ENCODE measurements around the gene CD40LG. TPM values are rescaled to one million over a fixed set of nuclear protein-coding genes. Genes with fewer than 3 reads are reported as not detected.
A peak's percentile ranks its signal among the peaks of the same experiment; 100 is the strongest.

CD40LG gene
- polyA plus RNA-seq, 1 donor (not counting 4 experiments of a cell fraction or from before 2014, with no cell fraction given), result not detected

DNA sequence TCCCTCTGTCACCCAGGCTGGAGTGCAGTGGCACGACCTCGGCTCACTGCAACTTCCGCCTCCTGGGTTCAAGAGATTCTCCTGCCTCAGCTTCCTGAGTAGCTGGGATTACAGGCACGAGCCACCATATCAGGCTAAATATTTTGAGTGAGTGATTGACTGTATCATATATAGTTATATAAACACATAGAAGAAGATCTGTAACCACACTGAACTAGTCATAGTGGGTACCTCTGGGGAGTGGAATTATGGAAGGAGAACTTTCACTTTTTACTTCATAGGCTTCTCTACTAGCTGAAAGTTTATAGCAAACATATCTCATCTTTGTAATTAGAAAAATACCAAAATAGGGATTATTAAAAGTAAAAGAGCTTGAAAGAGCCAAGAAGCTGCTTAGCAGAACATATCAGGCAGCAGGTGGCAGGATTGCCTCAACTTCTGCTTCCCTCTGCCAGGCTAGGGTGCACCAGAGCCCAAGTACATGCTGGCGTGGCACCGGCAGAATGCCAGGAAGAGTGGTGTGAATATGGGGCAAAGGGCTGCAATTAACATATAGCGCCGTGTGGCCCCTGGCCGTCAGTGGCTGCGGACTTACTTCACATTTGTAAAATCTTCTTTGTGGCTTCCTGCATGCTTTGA, 39.5 kb upstream of the CD40LG start:
- Histone ChIP-seq H4K20me1 (ENCODE audit: control insufficient read depth, extremely low read depth, insufficient read depth, low read length) (no peaks in the 10 kb centered on the region), H3K36me3 (ENCODE audit: control insufficient read depth in 2 of 2, extremely low read depth in 1 of 2, insufficient read depth in 2 of 2, low read length in 2 of 2) (no peaks in the 10 kb centered on the region), H3K4me2 (ENCODE audit: control insufficient read depth, extremely low read depth, insufficient read depth, low read depth, low read length) (no peak overlapping the region), H3K9me1 (ENCODE audit: control insufficient read depth, extremely low read depth, insufficient read depth, low read length) (no peaks in the 10 kb centered on the region), H3K79me2 (ENCODE audit: control insufficient read depth, insufficient read depth, low read length) (no peaks in the 10 kb centered on the region), H3K4me1 (ENCODE audit: control insufficient read depth, extremely low read depth, insufficient read depth, low read length) (no peaks in the 10 kb centered on the region), H3K27ac (ENCODE audit: control insufficient read depth, insufficient read depth, low read length) (no peak overlapping the region), H3K9me3 (ENCODE audit: control insufficient read depth, low read depth, low read length) (no peaks in the 10 kb centered on the region), H3K4me3 (ENCODE audit: control insufficient read depth in 2 of 3, extremely low read depth in 1 of 3, insufficient read depth in 2 of 3, low read depth in 1 of 3, low read length in 3 of 3) (no peak overlapping the region), H3K9ac (ENCODE audit: control insufficient read depth, extremely low read depth, insufficient read depth, low read length) (no peak overlapping the region), H2AFZ (ENCODE audit: control insufficient read depth, low read length) (no peak overlapping the region), H3K27me3 (ENCODE audit: control insufficient read depth, extremely low read depth, insufficient read depth, low read length) (no peaks in the 10 kb centered on the region)
- dilution Hi-C loops (cut with MboI; ENCODE audit: extremely low pct_ligation_motif_present, low sequenced_read_pairs), result no loop called here
- no peak for DNase-seq (ENCODE audit: low read depth, low spot score)
- TF ChIP-seq, protein P1, sequence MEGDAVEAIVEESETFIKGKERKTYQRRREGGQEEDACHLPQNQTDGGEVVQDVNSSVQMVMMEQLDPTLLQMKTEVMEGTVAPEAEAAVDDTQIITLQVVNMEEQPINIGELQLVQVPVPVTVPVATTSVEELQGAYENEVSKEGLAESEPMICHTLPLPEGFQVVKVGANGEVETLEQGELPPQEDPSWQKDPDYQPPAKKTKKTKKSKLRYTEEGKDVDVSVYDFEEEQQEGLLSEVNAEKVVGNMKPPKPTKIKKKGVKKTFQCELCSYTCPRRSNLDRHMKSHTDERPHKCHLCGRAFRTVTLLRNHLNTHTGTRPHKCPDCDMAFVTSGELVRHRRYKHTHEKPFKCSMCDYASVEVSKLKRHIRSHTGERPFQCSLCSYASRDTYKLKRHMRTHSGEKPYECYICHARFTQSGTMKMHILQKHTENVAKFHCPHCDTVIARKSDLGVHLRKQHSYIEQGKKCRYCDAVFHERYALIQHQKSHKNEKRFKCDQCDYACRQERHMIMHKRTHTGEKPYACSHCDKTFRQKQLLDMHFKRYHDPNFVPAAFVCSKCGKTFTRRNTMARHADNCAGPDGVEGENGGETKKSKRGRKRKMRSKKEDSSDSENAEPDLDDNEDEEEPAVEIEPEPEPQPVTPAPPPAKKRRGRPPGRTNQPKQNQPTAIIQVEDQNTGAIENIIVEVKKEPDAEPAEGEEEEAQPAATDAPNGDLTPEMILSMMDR (optimal IDR thresholded peaks at IDR 0.05 in 1 of 3, IDR thresholded peaks at IDR 0.05 in 1 of 3, conservative IDR thresholded peaks at IDR 0.05 in 1 of 3; ENCODE audit: extremely low read depth in 1 of 3, insufficient read depth in 2 of 3, low read length in 3 of 3), result peak; percentile 15 to 61 (median 42)
- TF ChIP-seq EZH2 (IDR thresholded peaks at IDR 0.05; ENCODE audit: low read length), result no peak
- no peak for FAIRE-seq

DNA sequence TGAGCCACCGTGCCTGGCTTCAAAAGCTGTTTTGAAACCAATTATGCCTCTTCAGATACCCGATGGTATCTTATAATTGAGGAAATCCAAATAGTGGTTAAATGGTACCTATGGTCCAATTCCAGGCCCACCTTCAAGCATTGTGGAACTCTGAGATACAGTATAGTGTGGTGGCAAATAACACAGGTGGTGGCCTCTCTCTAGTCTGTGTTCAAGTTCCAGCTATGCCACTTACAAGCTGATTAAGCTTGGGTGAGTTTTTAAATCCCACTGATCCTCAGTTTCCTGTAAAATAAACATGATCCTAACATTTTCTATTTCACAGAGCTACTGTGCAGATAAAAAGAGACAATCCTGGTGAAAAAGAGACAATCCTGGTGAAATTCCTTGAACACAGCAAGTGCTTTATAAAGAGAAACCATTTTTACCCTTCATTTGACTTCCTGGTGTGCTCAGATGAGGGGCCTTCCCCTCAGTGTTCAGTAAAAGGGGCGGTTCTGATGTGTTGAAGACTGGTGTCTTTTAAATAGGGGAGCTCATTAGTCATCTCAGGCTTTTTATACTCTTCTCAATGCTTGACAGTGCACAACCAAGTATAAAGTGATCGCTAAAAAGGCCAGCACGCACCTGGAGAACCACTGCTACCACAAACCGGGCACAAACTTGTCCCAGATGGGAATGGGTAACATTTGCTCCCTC, 30.8 kb upstream of the CD40LG start:
- H3K79me2 ChIP-seq (ENCODE audit: control insufficient read depth, insufficient read depth, low read length), result no peaks in the 10 kb centered on the region
- no peaks in the 10 kb centered on the region for H3K36me3 ChIP-seq (ENCODE audit: control insufficient read depth in 2 of 2, extremely low read depth in 1 of 2, insufficient read depth in 2 of 2, low read length in 2 of 2)
- dilution Hi-C loops (cut with MboI; ENCODE audit: extremely low pct_ligation_motif_present, low sequenced_read_pairs), result no loop called here
- H3K9ac ChIP-seq (ENCODE audit: control insufficient read depth, extremely low read depth, insufficient read depth, low read length), result no peak overlapping the region
- H3K27me3 ChIP-seq (ENCODE audit: control insufficient read depth, extremely low read depth, insufficient read depth, low read length), result no peaks in the 10 kb centered on the region
- no peak overlapping the region for H3K4me2 ChIP-seq (ENCODE audit: control insufficient read depth, extremely low read depth, insufficient read depth, low read depth, low read length)
- DNase-seq (ENCODE audit: low read depth, low spot score) (no peak), FAIRE-seq (no peak)
- no peak overlapping the region for H3K27ac ChIP-seq (ENCODE audit: control insufficient read depth, insufficient read depth, low read length)
- H3K4me1 ChIP-seq (ENCODE audit: control insufficient read depth, extremely low read depth, insufficient read depth, low read length), result no peaks in the 10 kb centered on the region
- no peaks in the 10 kb centered on the region for H4K20me1 ChIP-seq (ENCODE audit: control insufficient read depth, extremely low read depth, insufficient read depth, low read length)
- H3K9me1 ChIP-seq (ENCODE audit: control insufficient read depth, extremely low read depth, insufficient read depth, low read length), result no peaks in the 10 kb centered on the region
- no peaks in the 10 kb centered on the region for H3K9me3 ChIP-seq (ENCODE audit: control insufficient read depth, low read depth, low read length)
- no peak overlapping the region for H2AFZ ChIP-seq (ENCODE audit: control insufficient read depth, low read length)
- TF ChIP-seq, protein P1 (optimal IDR thresholded peaks at IDR 0.05 in 1 of 3, IDR thresholded peaks at IDR 0.05 in 1 of 3, conservative IDR thresholded peaks at IDR 0.05 in 1 of 3; ENCODE audit: extremely low read depth in 1 of 3, insufficient read depth in 2 of 3, low read length in 3 of 3), result no peak
- TF ChIP-seq EZH2 (IDR thresholded peaks at IDR 0.05; ENCODE audit: low read length), result no peak
- H3K4me3 ChIP-seq (ENCODE audit: control insufficient read depth in 2 of 3, extremely low read depth in 1 of 3, insufficient read depth in 2 of 3, low read depth in 1 of 3, low read length in 3 of 3), result no peak overlapping the region

All from keratinocyte (primary cell).